GM12892 (cell line): ENCODE results near the gene MGMT.

Experiments used
- POLR2A ChIP-seq: IDR thresholded peaks from 2 replicates; pipeline ENCODE4 v1.6.1; 2011; ENCODE audit warnings: low read depth, low read length, control low read depth
- POLR2AphosphoS5 ChIP-seq: IDR thresholded peaks from 2 replicates; pipeline ENCODE4 v1.6.1; 2011; ENCODE audit warnings: low read depth, low read length, control low read depth

GRCh38 chr10:129775681-129776080 is 308.6 kb downstream of the MGMT start:
- no peak for TF ChIP-seq POLR2AphosphoS5
- TF ChIP-seq POLR2A, result no peak
